ENCODE results near the gene S100A12.

DNA sequence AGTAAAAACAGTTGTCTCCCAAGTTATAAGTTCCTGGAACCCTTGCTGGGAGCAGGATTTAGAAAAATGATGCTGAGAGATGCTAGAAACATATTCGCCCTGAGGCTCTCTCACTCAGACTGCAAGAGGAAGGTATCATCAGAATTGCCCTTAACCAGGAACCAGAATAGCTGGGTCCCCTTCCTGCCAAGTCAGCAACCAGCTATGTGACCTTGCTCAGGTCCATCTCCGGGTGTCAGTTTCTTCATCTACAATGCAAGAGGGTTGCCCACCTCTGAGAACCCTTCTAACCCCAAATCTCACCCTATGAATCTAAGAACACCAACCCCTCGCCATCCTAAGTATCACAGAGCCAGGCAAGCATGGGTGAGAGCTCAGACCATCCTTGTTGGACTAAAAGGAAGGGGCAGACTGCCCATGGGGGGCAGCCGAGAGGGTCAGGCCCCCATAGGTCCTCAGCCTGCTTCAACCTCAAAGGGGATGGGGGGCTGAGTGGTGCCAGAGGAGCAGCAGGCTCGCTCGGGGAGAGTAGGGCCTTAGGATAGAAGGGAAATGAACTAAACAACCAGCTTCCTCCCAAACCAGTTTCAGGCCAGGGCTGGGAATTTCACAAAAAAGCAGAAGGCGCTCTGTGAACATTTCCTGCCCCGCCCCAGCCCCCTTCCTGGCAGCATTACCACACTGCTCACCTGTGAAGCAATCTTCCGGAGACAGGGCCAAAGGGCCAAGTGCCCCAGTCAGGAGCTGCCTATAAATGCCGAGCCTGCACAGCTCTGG, 18.2 kb downstream of the S100A12 start:
- TF ChIP-seq, protein P1, sequence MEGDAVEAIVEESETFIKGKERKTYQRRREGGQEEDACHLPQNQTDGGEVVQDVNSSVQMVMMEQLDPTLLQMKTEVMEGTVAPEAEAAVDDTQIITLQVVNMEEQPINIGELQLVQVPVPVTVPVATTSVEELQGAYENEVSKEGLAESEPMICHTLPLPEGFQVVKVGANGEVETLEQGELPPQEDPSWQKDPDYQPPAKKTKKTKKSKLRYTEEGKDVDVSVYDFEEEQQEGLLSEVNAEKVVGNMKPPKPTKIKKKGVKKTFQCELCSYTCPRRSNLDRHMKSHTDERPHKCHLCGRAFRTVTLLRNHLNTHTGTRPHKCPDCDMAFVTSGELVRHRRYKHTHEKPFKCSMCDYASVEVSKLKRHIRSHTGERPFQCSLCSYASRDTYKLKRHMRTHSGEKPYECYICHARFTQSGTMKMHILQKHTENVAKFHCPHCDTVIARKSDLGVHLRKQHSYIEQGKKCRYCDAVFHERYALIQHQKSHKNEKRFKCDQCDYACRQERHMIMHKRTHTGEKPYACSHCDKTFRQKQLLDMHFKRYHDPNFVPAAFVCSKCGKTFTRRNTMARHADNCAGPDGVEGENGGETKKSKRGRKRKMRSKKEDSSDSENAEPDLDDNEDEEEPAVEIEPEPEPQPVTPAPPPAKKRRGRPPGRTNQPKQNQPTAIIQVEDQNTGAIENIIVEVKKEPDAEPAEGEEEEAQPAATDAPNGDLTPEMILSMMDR (IDR thresholded peaks at IDR 0.05) = no peak
- TF ChIP-seq POLR2AphosphoS5 (IDR thresholded peaks at IDR 0.05) (peak; percentile 34 to 63 (median 47)), POLR2A (IDR thresholded peaks at IDR 0.05) (no peak)
